Measurements from ENCODE around the gene PXDN. TPM values are rescaled to one million over a fixed set of nuclear protein-coding genes. Genes with fewer than 3 reads are reported as not detected.

PXDN gene
- total and polyA plus RNA-seq, 2 of the 13 experiments (the other 11 are each of a cell fraction or from before 2014, with no cell fraction given) = not detected

DNA sequence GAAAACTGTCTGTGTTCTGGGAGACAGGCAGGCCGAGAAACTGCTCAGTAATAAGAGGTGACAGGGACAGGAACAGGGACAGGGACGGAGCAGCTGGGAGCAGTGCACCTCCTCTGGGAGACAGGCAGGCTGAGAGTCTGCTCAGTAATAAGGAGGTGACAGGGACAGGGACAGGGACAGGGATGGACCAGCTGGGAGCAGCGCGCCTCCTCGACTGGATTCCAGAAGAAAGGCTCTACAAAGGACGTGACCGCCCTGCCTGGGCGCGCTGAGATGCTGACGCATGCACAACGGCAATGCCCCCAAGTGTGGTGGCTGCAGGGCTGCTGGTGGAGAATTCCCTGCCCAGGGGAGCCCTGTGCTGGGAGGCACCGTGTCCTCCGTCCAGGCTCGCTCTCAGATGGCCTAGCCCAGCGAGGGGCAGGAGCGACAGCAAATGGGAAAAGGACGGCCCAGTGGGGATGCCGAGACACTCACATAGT lies 44.2 kb upstream of the PXDN start:
- Histone ChIP-seq H3K9me3 (ENCODE audit: low read length) (no peaks in the 10 kb centered on the region), H2AFZ (ENCODE audit: low read length) (no peak overlapping the region), H4K20me1 (ENCODE audit: insufficient read depth, low read length) (no peaks in the 10 kb centered on the region), H3K4me2 (ENCODE audit: low read depth, low read length) (no peak overlapping the region), H3K9ac (ENCODE audit: insufficient read depth, low read depth, low read length) (no peak overlapping the region), H3K79me2 (ENCODE audit: insufficient read depth, low read length) (no peaks in the 10 kb centered on the region), H3K27me3 (ENCODE audit: control insufficient read depth in 1 of 2, insufficient read depth in 2 of 2, low read length in 2 of 2) (peaks cover 4 to 75% of the 10 kb centered on the region in 2 experiments; a peak in 4 of 5 replicates), H3K4me1 (ENCODE audit: insufficient read depth, low read length) (no peaks in the 10 kb centered on the region), H3K4me3 (replicated peaks in 1 of 3; ENCODE audit: insufficient read depth in 1 of 3, low read depth in 2 of 3, low read length in 3 of 3) (no peak overlapping the region), H3K36me3 (replicated peaks in 1 of 2; ENCODE audit: control insufficient read depth in 1 of 2, insufficient read depth in 2 of 2, low read length in 2 of 2) (no peaks in the 10 kb centered on the region), H3K27ac (ENCODE audit: extremely low read length, insufficient read depth, low read length) (no peak overlapping the region)
- ATAC-seq = no peak
- WGBS (ENCODE audit: low lambda C conversion rate) = 50% methylated on average over 18 of the region's 18 CpGs
- CTCF ChIA-PET (ENCODE audit: low intra/inter-chr PET ratio, low total read pairs) = no interaction called here
- TF ChIP-seq ZNF234 (CRISPR knock-in tag; conservative IDR thresholded peaks at IDR 0.05) = no peak
- no peak for TF ChIP-seq AKNA (CRISPR knock-in tag; IDR thresholded peaks at IDR 0.05; ENCODE audit: borderline replicate concordance)
- BruUV-seq (replicated peaks) = no TSS peak
- DNase-seq (ENCODE audit: low spot score) = no peak
- intact Hi-C loops (cut with micrococcal nuclease; ENCODE audit: unreplicated experiment) (no loop called here), in situ Hi-C loops (cut with HindIII; ENCODE audit: extremely low pct_ligation_motif_present, low pct_unique_long_range_greater_than_20kb) (no loop called here)
- POLR2A ChIA-PET = no interaction called here
- no peak for FAIRE-seq
